RWPE1 (cell line): ENCODE measurements around the gene CDH20.
"Not testable (repeated sequence)": the region's sequence is repeated elsewhere in the genome, so short reads cannot be mapped to it uniquely, and the experiment has no call there.

Experiments used
- CTCF ChIA-PET: fragments of 350-600 bp; sonication (Branson Sonifier 250); formaldehyde crosslinking; extraction: SDS; loops from one replicate; lab custom pipeline; 2021; lab: Yijun Ruan, JAX
- POLR2A ChIA-PET: fragments of 400-600 bp; formaldehyde crosslinking; extraction: SDS; loops from one replicate; lab custom pipeline; 2020; ENCODE audit warnings: antibody characterized with exemption; ENCODE audit not compliant: low non-redundant PET; lab: Yijun Ruan, JAX
- DNase-seq: peaks from one replicate; pipeline ENCODE4 v3.0.0; 2012; ENCODE audit warnings: low spot score
- H3K27ac ChIP-seq: fragments of 450-650 bp; 2 replicates; pipeline ENCODE4 v1.5.1; 2017
- CTCF ChIP-seq: fragments of 450-650 bp; conservative IDR thresholded peaks from 2 replicates; pipeline ENCODE4 v1.5.1; 2017; ENCODE audit warnings: low read depth, mild to moderate bottlenecking

CDH20 gene

GRCh38 chr18:61360404-61361383 lies 27.5 kb downstream of the CDH20 start:
- no peak for DNase-seq
- ChIA-PET POLR2A (no interaction called here), CTCF (no interaction called here)
- H3K27ac ChIP-seq, result no peak overlapping the region
- no peak for TF ChIP-seq CTCF

DNA sequence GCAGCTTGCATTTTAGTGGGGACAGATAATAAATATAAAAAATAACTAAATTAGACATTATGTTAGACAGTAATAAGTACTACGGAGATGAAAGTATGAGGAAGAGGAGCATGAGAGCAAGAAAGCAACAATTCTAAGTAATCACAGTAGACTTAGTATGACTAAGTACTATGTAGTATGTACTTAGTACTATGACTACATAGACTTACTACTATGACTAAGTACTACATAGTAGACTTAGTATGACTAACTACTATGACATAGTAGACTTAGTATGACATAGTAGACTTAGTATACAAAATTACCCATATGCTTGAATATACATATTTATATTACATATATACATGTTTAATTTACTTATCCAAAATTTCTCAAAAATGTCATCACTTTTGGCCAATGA lies 29.3 kb downstream of the CDH20 start:
- ChIA-PET CTCF (no interaction called here), POLR2A (no interaction called here)
- TF ChIP-seq CTCF, result no peak
- H3K27ac ChIP-seq, result no peak overlapping the region
- DNase-seq, result no peak

- no peak for TF ChIP-seq CTCF
- no peak overlapping the region for H3K27ac ChIP-seq
- no peak for DNase-seq
- POLR2A ChIA-PET, result no interaction called here
- CTCF ChIA-PET, result no interaction called here
Observed at GRCh38 chr18:61364953-61365352, 31.7 kb downstream of the CDH20 start.

- no peak for TF ChIP-seq CTCF
- DNase-seq, result no peak
- no peak overlapping the region for H3K27ac ChIP-seq
- ChIA-PET CTCF (no interaction called here), POLR2A (no interaction called here)
Observed at GRCh38 chr18:61368001-61368400, 34.8 kb downstream of the CDH20 start.

DNA sequence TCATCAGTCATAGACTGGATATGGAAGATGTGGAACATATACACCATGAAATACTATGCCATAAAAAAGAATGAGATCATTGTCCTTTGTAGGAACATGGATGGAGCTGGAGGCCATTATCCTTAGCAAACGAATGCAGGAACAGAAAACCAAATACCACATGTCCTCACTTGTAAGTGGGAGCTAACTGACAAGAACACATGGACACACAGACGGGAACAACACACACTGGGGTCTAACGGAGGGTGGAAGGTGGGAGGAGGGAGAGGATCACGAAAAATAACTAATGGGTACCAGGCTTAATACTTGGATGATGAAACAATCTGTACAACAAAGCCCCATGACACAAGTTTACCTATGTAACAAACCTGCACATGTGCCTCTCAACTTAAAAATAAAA lies 36.4 kb downstream of the CDH20 start:
- CTCF ChIA-PET, POLR2A ChIA-PET, H3K27ac ChIP-seq, DNase-seq: not testable (repeated sequence)

DNA sequence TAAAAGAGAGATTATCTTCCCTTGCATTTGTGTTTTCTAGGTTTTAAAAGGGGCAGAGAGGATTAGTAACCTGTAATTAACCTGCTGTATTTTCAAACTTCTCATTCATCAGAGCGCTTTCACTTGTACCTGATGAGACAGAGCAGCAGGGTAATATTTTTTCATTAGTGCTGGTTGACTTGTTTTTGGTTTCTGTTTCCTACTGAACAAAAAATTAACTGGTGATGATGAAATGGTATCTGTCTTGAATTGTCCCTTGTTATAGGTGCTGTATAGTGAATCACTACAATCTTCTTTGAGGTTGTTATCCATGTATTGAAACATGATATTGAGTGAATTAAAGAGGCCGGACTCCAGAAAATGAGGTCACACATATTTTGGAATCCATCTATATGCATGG lies 37.9 kb downstream of the CDH20 start:
- H3K27ac ChIP-seq, result no peak overlapping the region
- ChIA-PET CTCF (no interaction called here), POLR2A (no interaction called here)
- no peak for TF ChIP-seq CTCF
- no peak for DNase-seq

GRCh38 chr18:61379827-61380226 lies 46.6 kb downstream of the CDH20 start:
- TF ChIP-seq CTCF, result no peak
- POLR2A ChIA-PET, result no interaction called here
- H3K27ac ChIP-seq, result no peak overlapping the region
- no peak for DNase-seq
- CTCF ChIA-PET, result no interaction called here
